GM12875 (cell line): ENCODE results near the gene MT4.
A peak's percentile ranks its signal among the peaks of the same experiment; 100 is the strongest.
"Not testable (repeated sequence)": the region's sequence is repeated elsewhere in the genome, so short reads cannot be mapped to it uniquely, and the experiment has no call there.

ENCODE experiments used
- H3K4me3 ChIP-seq: one replicate; pipeline ENCODE4 v1.5.1; 2011; ENCODE audit warnings: low read depth, low read length, control low read depth
- TF ChIP-seq, protein P1 (sequence below): IDR thresholded peaks from 2 replicates; pipeline ENCODE4 v1.5.1; 2011; ENCODE audit warnings: low read depth, mild to moderate bottlenecking, control low read depth, inconsistent platforms, low read length, moderate library complexity, borderline replicate concordance; ENCODE audit not compliant: insufficient read depth

The MT4 gene

DNA sequence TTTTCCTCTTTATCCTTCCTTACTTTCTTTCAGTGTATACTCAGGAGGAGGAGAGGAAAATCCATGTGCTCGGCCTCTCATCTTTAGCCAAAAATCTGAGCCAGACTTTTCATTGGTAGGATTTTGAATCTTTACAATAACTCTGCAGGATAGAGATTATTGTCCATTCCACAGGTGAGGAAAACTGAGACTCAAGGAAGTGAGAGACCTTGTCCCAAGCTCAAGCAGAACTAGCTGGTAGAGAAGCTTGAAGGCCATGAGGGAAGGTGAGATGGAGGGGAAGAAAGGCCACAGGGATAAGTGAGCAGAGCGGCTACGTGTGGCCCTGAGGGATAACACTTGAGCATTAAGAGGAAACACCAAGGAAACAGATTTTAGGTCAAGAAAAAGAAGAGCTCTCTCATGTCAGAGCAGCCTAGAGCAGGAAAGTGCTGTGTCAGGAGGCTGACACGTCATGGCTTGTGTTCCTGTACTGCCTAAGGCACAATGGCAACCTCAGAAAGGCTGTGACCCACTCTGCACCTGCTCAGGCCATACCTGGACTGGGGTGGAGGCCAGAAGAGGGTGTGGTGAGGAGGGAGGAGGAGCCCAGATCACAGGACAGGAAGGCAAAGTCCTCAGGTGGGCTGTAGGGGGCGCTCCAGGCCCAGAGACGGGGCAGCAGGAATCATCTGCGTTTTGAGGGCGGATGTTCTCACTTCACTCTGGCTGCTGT lies 11.9 kb downstream of the MT4 start:
- TF ChIP-seq, protein P1, sequence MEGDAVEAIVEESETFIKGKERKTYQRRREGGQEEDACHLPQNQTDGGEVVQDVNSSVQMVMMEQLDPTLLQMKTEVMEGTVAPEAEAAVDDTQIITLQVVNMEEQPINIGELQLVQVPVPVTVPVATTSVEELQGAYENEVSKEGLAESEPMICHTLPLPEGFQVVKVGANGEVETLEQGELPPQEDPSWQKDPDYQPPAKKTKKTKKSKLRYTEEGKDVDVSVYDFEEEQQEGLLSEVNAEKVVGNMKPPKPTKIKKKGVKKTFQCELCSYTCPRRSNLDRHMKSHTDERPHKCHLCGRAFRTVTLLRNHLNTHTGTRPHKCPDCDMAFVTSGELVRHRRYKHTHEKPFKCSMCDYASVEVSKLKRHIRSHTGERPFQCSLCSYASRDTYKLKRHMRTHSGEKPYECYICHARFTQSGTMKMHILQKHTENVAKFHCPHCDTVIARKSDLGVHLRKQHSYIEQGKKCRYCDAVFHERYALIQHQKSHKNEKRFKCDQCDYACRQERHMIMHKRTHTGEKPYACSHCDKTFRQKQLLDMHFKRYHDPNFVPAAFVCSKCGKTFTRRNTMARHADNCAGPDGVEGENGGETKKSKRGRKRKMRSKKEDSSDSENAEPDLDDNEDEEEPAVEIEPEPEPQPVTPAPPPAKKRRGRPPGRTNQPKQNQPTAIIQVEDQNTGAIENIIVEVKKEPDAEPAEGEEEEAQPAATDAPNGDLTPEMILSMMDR = peak; percentile 88

DNA sequence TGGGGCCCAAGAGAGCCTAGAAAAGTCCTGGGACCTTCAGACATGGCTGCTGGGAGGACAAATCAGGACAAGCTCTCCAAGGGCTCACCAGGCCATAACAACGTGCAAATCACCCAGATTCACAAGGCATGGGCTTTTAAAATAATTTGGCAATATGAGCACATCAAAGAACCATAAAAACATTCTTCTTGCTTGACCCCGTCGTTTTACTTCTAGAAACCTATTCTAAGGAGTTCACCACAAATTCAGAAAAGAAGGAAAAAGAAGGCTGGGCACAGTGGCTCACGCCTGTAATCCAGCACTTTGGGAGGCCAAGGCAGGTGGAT lies 12.4 kb downstream of the MT4 start:
- H3K4me3 ChIP-seq = no peak overlapping the region
- TF ChIP-seq, protein P1 = no peak

More for the DNA sequence above, 11.9 kb downstream of the MT4 start:
- no peak overlapping the region for H3K4me3 ChIP-seq

DNA sequence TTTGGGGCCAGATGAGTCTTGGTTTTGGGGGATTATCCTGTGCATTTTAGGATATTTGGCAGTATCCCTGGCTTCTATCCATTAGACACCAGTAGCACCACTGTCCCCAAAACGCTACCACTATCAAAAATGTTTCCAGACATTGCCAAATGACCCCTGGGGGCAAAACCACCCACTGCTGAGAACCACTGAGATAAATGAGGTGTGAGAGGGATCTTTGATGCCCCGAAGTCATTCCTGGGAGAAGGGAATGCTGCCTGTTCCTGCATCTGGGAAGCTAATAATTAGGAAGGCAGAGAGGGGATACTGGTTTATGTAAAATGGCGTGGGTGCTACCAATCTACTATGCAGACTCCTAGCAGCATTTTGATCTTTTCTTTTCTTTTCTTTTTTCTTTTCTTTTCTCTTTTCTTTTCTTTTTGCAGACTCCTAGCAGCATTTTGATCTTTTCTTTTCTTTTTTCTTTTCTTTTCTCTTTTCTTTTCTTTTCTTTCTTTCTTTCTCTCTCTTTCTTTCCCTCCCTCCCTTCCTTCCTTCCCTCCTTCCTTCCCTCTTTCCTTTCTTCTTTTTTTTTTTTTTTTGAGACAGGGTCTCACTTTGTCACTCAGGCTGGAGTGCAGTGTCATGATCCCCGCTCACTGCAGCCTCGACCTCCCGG lies 15.6 kb downstream of the MT4 start:
- TF ChIP-seq, protein P1 = no peak
- H3K4me3 ChIP-seq = no peak overlapping the region

DNA sequence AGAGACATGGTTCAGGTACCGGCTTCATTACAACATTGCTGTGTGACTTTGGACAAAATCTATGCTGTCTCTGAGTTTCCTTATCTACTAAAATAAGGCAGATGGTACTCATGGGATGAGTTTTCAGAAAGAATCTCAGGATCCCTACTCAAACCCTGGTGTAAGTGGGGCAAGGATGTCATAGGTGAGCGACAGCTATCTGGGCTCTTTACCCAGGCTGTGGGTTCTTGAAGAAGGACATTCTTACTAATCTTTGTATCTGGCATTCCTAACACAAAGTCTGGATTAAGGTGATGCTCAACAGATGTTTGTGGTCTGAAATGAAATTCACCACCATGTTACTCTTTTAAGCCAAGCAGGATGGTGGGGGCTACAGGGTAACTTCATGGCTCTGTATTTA lies 18.0 kb downstream of the MT4 start:
- H3K4me3 ChIP-seq = not testable (repeated sequence)

DNA sequence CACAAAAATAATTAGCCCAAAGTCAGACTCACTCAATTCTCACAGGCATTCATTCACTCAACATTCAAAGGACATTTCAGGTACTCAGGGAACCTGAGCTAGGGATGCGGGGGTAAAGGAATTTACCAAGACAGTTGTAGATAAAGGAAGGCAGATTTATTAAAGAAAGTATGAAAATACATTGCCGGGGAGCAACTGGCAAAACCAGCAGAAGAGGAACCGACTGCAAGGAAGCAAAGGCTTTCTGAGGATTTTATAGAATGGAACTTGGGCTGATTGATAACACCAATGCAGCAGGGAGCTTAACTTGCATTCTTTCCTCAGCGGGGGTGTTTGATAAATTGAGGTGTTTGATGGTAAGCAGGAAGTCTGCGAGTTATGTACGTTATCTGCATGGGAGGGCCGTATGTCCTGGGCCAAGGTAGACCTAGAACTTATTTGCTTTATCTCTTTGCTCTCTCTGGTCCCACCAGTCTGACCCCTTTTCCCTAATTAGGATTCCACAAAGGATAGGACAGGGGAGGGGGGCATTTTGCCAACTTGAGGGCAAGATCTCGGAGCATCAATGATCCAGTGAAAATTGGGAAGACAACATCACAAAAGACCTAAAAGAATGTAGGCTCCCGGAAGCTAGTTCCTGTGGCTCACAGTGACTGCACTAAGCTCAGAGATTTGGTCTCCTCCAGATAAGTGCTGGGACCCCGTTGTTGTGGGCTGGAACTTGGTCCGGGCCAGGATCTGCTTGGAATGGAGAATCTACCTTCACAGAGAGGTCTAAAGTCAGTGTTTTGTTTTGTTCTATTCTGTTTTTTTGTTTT lies 18.7 kb downstream of the MT4 start:
- TF ChIP-seq, protein P1 = no peak

DNA sequence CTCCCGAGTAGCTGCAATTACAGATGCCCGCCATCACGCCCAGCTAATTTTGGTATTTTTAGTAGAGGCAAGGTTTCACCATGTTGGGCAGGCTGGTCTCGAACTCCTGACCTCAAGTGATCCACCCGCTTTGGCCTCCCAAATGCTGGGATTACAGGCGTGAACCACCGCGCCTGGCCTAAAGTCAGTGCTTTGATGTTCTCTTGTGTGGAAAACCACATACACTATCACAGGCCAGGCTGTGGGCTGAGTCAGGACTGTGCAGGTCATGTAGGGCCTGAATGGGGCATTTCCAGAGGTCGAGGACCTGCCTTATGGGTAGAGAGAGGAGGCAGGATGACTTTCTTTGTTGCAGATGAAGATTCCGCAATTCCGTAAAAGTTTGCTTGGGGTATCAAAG lies 19.4 kb downstream of the MT4 start:
- TF ChIP-seq, protein P1 = no peak
- no peak overlapping the region for H3K4me3 ChIP-seq

More for the DNA sequence above, 18.7 kb downstream of the MT4 start:
- H3K4me3 ChIP-seq = no peak overlapping the region

DNA sequence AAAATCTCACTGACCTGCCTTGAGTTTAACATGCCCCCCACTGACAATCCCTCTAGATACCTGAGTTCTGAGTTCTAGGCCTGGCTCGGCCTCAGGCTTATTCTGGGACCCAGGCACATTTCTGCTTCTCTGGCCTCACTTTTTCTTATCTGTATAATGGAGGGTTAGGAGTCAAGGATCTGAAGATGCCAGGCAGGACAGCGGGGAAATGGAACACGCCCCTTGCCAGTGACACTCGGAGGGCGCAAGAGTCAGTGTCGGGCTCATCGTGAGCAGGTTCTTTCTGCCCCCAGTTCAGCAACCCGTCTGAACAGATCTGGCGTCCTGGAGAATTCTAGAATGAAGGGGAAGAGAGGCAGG lies 23.9 kb downstream of the MT4 start:
- TF ChIP-seq, protein P1 = no peak
- no peak overlapping the region for H3K4me3 ChIP-seq
